HepG2 (cell line): ENCODE measurements around the gene STK40. TPM values are rescaled to one million over a fixed set of nuclear protein-coding genes. Genes with fewer than 3 reads are reported as not detected.

Experiments used
- ATAC-seq: fragments of 200-7000 bp; cut with Tn5 transposase; 3 replicates; pipeline ENCODE4 v1.9.1; 2020; ENCODE audit warnings: mild to moderate bottlenecking, moderate library complexity
- BruUV-seq: library from RNA; stranded (reverse); fragments of 400-500 nt; replicated peaks from 2 replicates; lab custom pipeline; 2021; lab: Mats Ljungman, UMichigan
- CTCF ChIA-PET: fragments of 300-600 bp; formaldehyde crosslinking; extraction: SDS; loops from one replicate; lab custom pipeline; 2021; ENCODE audit warnings: low total read pairs, inconsistent platforms, low intra/inter-chr PET ratio; lab: Yijun Ruan, JAX
- POLR2A ChIA-PET: fragments of 350-600 bp; sonication (Branson Sonifier 250); formaldehyde crosslinking; loops from one replicate; lab custom pipeline; 2020; ENCODE audit warnings: antibody characterized with exemption, inconsistent platforms; lab: Yijun Ruan, JAX
- DNase-seq: peaks from one replicate; pipeline ENCODE4 v3.0.0-alpha.2; 2015; ENCODE audit warnings: low spot score
- FAIRE-seq: peaks from 3 replicates; lab custom pipeline; 2011; peaks lifted over from hg19 to GRCh38; lab: Jason Lieb, UNC
- H2AFZ ChIP-seq: one replicate; pipeline ENCODE4 v1.6.1; 2011; ENCODE audit warnings: low read length, inconsistent platforms
- H3K27ac ChIP-seq: fragments of 300-600 bp; 3 replicates; pipeline ENCODE4 v1.8.0; 2011; ENCODE audit warnings: mixed run types, mild to moderate bottlenecking, mixed read lengths, low read length, inconsistent platforms; ENCODE audit not compliant: insufficient read depth; ENCODE audit errors: extremely low read length
- H3K27me3 ChIP-seq, 2 experiments: fragments of 200-600 bp in 1 of 2; 2 replicates in 1 of 2; 3 replicates in 1 of 2; pipeline versions ENCODE4 v1.6.0 to v1.8.0; 2011; ENCODE audit warnings: low read length in 2 of 2, mild to moderate bottlenecking in 2 of 2, moderate library complexity in 2 of 2, inconsistent platforms in 1 of 2; ENCODE audit not compliant: insufficient read depth in 2 of 2, control insufficient read depth in 1 of 2
- H3K36me3 ChIP-seq, 2 experiments: fragments of 200-600 bp in 1 of 2; replicated peaks in 1 of 2; 2 replicates in 1 of 2; 3 replicates in 1 of 2; pipeline versions ENCODE4 v1.5.1 to v1.8.0; 2011; ENCODE audit warnings: low read length in 2 of 2, inconsistent platforms in 1 of 2; ENCODE audit not compliant: insufficient read depth in 2 of 2, control insufficient read depth in 1 of 2
- H3K4me1 ChIP-seq: 2 replicates; pipeline ENCODE4 v1.5.1; 2012; ENCODE audit warnings: low read length, inconsistent platforms; ENCODE audit not compliant: insufficient read depth
- H3K4me2 ChIP-seq: 2 replicates; pipeline ENCODE4 v1.6.0; 2011; ENCODE audit warnings: low read depth, low read length, inconsistent platforms
- H3K4me3 ChIP-seq, 3 experiments: fragments of 200-600 bp in 1 of 3; sonication (generic), shearing (Covaris generic) in 1 of 3; replicated peaks in 1 of 3; 2 replicates each; pipeline ENCODE4 v1.5.1; 2011 to 2016; ENCODE audit warnings: low read length in 3 of 3, inconsistent platforms in 2 of 3, low read depth in 2 of 3, mild to moderate bottlenecking in 2 of 3, control low read depth in 1 of 3, mixed read lengths in 1 of 3; ENCODE audit not compliant: insufficient read depth in 1 of 3
- H3K79me2 ChIP-seq: one replicate; pipeline ENCODE4 v1.6.1; 2011; ENCODE audit warnings: low read length, inconsistent platforms; ENCODE audit not compliant: insufficient read depth
- H3K9ac ChIP-seq: 2 replicates; pipeline ENCODE4 v1.6.0; 2011; ENCODE audit warnings: mild to moderate bottlenecking, low read depth, low read length, inconsistent platforms; ENCODE audit not compliant: insufficient read depth
- H3K9me3 ChIP-seq: 2 replicates; pipeline ENCODE4 v1.5.1; 2012; ENCODE audit warnings: mild to moderate bottlenecking, low read length
- H4K20me1 ChIP-seq: 2 replicates; pipeline ENCODE4 v1.6.0; 2011; ENCODE audit warnings: inconsistent platforms, mild to moderate bottlenecking, low read length, moderate library complexity; ENCODE audit not compliant: insufficient read depth
- DMTF1 ChIP-seq: sonication (generic); formaldehyde crosslinking; IDR thresholded peaks from 2 replicates; pipeline ENCODE4 v1.4.0; 2020; ENCODE audit warnings: mild to moderate bottlenecking, missing genetic modification reagents
- EHMT2 ChIP-seq: fragments of 200-600 bp; sonication (generic); IDR thresholded peaks from 2 replicates; pipeline ENCODE4 v1.7.0; 2017; ENCODE audit warnings: antibody characterized with exemption, low read depth, low read length, borderline replicate concordance
- ELF3 ChIP-seq: IDR thresholded peaks from 2 replicates; pipeline ENCODE4 v1.6.1; 2016; ENCODE audit warnings: missing genetic modification reagents, missing compliant biosample characterization
- FOXK1 ChIP-seq: sonication (generic); formaldehyde crosslinking; IDR thresholded peaks from 2 replicates; pipeline ENCODE4 v1.4.0; 2020; ENCODE audit warnings: low read depth, missing genetic modification reagents, borderline replicate concordance
- FOXM1 ChIP-seq: sonication (generic); formaldehyde crosslinking; IDR thresholded peaks from 2 replicates; pipeline ENCODE4 v1.5.0; 2020; ENCODE audit warnings: missing genetic modification reagents
- KMT2B ChIP-seq: IDR thresholded peaks from 2 replicates; pipeline ENCODE4 v1.6.1; 2016; ENCODE audit warnings: missing genetic modification reagents, missing compliant biosample characterization
- MAFG ChIP-seq: sonication (generic); formaldehyde crosslinking; IDR thresholded peaks from 2 replicates; pipeline ENCODE4 v1.5.1; 2020; ENCODE audit warnings: mild to moderate bottlenecking, missing genetic modification reagents
- MXD4 ChIP-seq: IDR thresholded peaks from 2 replicates; pipeline ENCODE4 v1.6.1; 2016; ENCODE audit warnings: mild to moderate bottlenecking, missing biosample characterization, missing genetic modification reagents
- NFE2 ChIP-seq: sonication (generic); formaldehyde crosslinking; IDR thresholded peaks from 2 replicates; pipeline ENCODE4 v1.4.0; 2020; ENCODE audit warnings: missing genetic modification reagents
- NFE2L1 ChIP-seq: sonication (generic); formaldehyde crosslinking; IDR thresholded peaks from 2 replicates; pipeline ENCODE4 v1.4.0; 2020; ENCODE audit warnings: missing genetic modification reagents, mild to moderate bottlenecking, borderline replicate concordance
- PAF1 ChIP-seq: IDR thresholded peaks from 2 replicates; pipeline ENCODE4 v1.6.1; 2016; ENCODE audit warnings: missing genetic modification reagents, missing compliant biosample characterization
- POLR2AphosphoS5 ChIP-seq: IDR thresholded peaks from 2 replicates; pipeline ENCODE4 v1.6.1; 2012; ENCODE audit warnings: low read depth, low read length
- TARDBP ChIP-seq: sonication (generic); formaldehyde crosslinking; IDR thresholded peaks from 2 replicates; pipeline ENCODE4 v1.8.0; 2022; ENCODE audit warnings: mild to moderate bottlenecking, missing genetic modification reagents
- THRA ChIP-seq: sonication (generic); formaldehyde crosslinking; IDR thresholded peaks from 2 replicates; pipeline ENCODE4 v1.4.0; 2020; ENCODE audit warnings: missing genetic modification reagents, borderline replicate concordance
- YY1 ChIP-seq: IDR thresholded peaks from 2 replicates; pipeline ENCODE4 v1.6.1; 2011; ENCODE audit warnings: low read length, low read depth, moderate library complexity, mild to moderate bottlenecking; ENCODE audit not compliant: insufficient read depth, insufficient replicate concordance
- ZBTB42 ChIP-seq: sonication (generic); formaldehyde crosslinking; IDR thresholded peaks from 2 replicates; pipeline ENCODE4 v1.5.0; 2020; ENCODE audit warnings: mild to moderate bottlenecking, missing genetic modification reagents
- ZC3H4 ChIP-seq: sonication (generic); formaldehyde crosslinking; IDR thresholded peaks from 2 replicates; pipeline ENCODE4 v1.4.0; 2020; ENCODE audit warnings: missing genetic modification reagents, borderline replicate concordance
- ZNF20 ChIP-seq: sonication (generic); formaldehyde crosslinking; IDR thresholded peaks from 2 replicates; pipeline ENCODE4 v1.4.0; 2020; ENCODE audit warnings: mild to moderate bottlenecking, moderate library complexity, missing genetic modification reagents
- ZNF205 ChIP-seq: IDR thresholded peaks from 2 replicates; pipeline ENCODE4 v1.6.1; 2018; ENCODE audit warnings: missing biosample characterization, missing genetic modification reagents
- ZNF383 ChIP-seq: sonication (generic); formaldehyde crosslinking; IDR thresholded peaks from 2 replicates; pipeline ENCODE4 v1.4.0; 2020; ENCODE audit warnings: missing genetic modification reagents, mild to moderate bottlenecking, borderline replicate concordance
- ZNF549 ChIP-seq: sonication (generic); formaldehyde crosslinking; IDR thresholded peaks from 2 replicates; pipeline ENCODE4 v1.5.0; 2020; ENCODE audit warnings: missing genetic modification reagents
- ZNF792 ChIP-seq: IDR thresholded peaks from 2 replicates; pipeline ENCODE4 v1.6.1; 2016
- ZSCAN9 ChIP-seq: IDR thresholded peaks from 2 replicates; pipeline ENCODE4 v1.6.1; 2016; ENCODE audit warnings: borderline replicate concordance
- WGBS: methylation state at CpG from one replicate; pipeline ENCODE4 v1.1.6; 2017; ENCODE audit warnings: low lambda C conversion rate; 5-methylcytosine and 5-hydroxymethylcytosine counted together
- in situ Hi-C: cut with HindIII; loops from 2 replicates; pipeline ENCODE4 v1.10.0; 2017; ENCODE audit warnings: low pct_unique_long_range_greater_than_20kb; ENCODE audit not compliant: extremely low pct_ligation_motif_present
- intact Hi-C: fragments of 100-400 bp; cut with micrococcal nuclease; formaldehyde crosslinking; loops from one replicate; pipeline ENCODE4 v1.10.0; 2022; ENCODE audit not compliant: unreplicated experiment
- polyA plus RNA-seq, 8 experiments: library from polyadenylated mRNA; depleted of rRNA in 3 of 8; stranded (reverse) in 7 of 8; unstranded in 1 of 8; fragments of >200 nt; fragmentation: Illumina TruSeq in 4 of 8; extraction: Trizol in 4 of 8; gene quantifications; 2 replicates each; pipeline versions ENCODE4 v1.2.1 to v1.2.3, GENCODE V29; 2011 to 2016; ENCODE audit warnings: low read depth in 4 of 8, missing spikeins in 1 of 8, mixed read lengths in 1 of 8; ENCODE audit not compliant: insufficient read depth in 1 of 8
- total RNA-seq, 5 experiments: library from RNA; depleted of rRNA; stranded (reverse); fragments of >200 nt; fragmentation: Illumina TruSeq; extraction: Trizol; gene quantifications; 2 replicates each; pipeline ENCODE4 v1.2.3, GENCODE V29; 2016; ENCODE audit warnings: low read depth in 1 of 5
- TF ChIP-seq, protein P1 (sequence below): sonication (generic); formaldehyde crosslinking; IDR thresholded peaks from 2 replicates; pipeline ENCODE4 v1.4.0; 2020; ENCODE audit warnings: missing genetic modification reagents, mild to moderate bottlenecking, borderline replicate concordance

Gene STK40
- total and polyA plus RNA-seq, 2 of the 13 experiments (the other 11 are each of a cell fraction or from before 2014, with no cell fraction given) = 33.8 to 35.1 TPM

DNA sequence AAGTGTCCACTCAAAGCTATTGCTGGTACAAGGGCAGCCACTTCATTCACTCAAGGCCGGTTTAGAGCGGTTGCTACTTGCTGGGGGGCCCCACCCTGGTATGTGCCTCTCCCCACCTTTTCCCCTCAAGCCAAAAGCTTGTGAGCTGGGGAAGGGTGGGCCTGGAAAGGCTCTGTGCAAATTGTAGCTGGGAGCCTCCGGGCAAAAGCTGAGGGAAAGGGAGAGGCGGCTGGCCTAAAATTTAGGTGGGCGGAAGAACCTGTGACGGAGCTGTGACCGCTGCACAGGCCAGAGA is 79.9 kb downstream of the STK40 start:
- ChIA-PET POLR2A (interaction anchor here (1.6 to 3.6 kb wide), 5 partner anchors 18 to 171 kb away, joined by 4 to 58 read pairs (median 18); partner anchors contain the start of genes EVA1B and THRAP3), CTCF (no interaction called here)
- no peaks in the 10 kb centered on the region for H3K27me3 ChIP-seq
- no peaks in the 10 kb centered on the region for H4K20me1 ChIP-seq
- in situ Hi-C loops = no loop called here
- H3K36me3 ChIP-seq = peaks cover 21 to 43% of the 10 kb centered on the region in 2 experiments; a peak in 4 of 5 replicates
- no peak for FAIRE-seq
- peaks cover 8% of the 10 kb centered on the region for H3K79me2 ChIP-seq
- H3K9me3 ChIP-seq = no peaks in the 10 kb centered on the region
- no peak overlapping the region for H2AFZ ChIP-seq
- intact Hi-C loops = loop anchor here (1.0 to 2.0 kb wide), 2 partner anchors 19 to 63 kb away; no protein-coding TSS in a partner anchor
- H3K27ac ChIP-seq = peak overlapping the region; percentile 88
- WGBS = 32% methylated on average over 6 of the region's 7 CpGs
- DNase-seq = no peak
- peaks cover 29% of the 10 kb centered on the region for H3K4me1 ChIP-seq
- peak overlapping the region; percentile 82 to 86 (median 85); a peak in 5 of 6 replicates for H3K4me3 ChIP-seq
- no peak for ATAC-seq
- H3K4me2 ChIP-seq = peak overlapping the region; percentile 96
- peak overlapping the region; percentile 81; the same call in 1 of the 2 replicates for H3K9ac ChIP-seq
- BruUV-seq = TSS peak; percentile 46
- TF ChIP-seq EHMT2 = no peak
- no peak for TF ChIP-seq FOXM1 (CRISPR knock-in tag)
- TF ChIP-seq FOXK1 (CRISPR knock-in tag) = no peak
- no peak for TF ChIP-seq ZNF792 (CRISPR knock-in tag)
- TF ChIP-seq ZC3H4 (CRISPR knock-in tag) = no peak
- TF ChIP-seq POLR2AphosphoS5 = peak; percentile 40; the same call in 1 of the 2 replicates
- TF ChIP-seq PAF1 = no peak
- no peak for TF ChIP-seq ELF3 (CRISPR knock-in tag)
- no peak for TF ChIP-seq TARDBP
- TF ChIP-seq THRA (CRISPR knock-in tag) = no peak
- no peak for TF ChIP-seq ZNF383 (CRISPR knock-in tag)
- TF ChIP-seq ZNF20 (CRISPR knock-in tag) = no peak
- peak; percentile 12; the same call in 1 of the 2 replicates for TF ChIP-seq ZBTB42 (CRISPR knock-in tag)
- no peak for TF ChIP-seq NFE2L1 (CRISPR knock-in tag)
- no peak for TF ChIP-seq MXD4
- TF ChIP-seq NFE2 (CRISPR knock-in tag) = no peak
- no peak for TF ChIP-seq ZNF205 (CRISPR knock-in tag)
- TF ChIP-seq MAFG = no peak
- TF ChIP-seq KMT2B (CRISPR knock-in tag) = peak; percentile 6; the same call in 1 of the 2 replicates
- no peak for TF ChIP-seq ZSCAN9 (CRISPR knock-in tag)
- no peak for TF ChIP-seq DMTF1 (CRISPR knock-in tag)
- no peak for TF ChIP-seq ZNF549
- TF ChIP-seq, protein P1, sequence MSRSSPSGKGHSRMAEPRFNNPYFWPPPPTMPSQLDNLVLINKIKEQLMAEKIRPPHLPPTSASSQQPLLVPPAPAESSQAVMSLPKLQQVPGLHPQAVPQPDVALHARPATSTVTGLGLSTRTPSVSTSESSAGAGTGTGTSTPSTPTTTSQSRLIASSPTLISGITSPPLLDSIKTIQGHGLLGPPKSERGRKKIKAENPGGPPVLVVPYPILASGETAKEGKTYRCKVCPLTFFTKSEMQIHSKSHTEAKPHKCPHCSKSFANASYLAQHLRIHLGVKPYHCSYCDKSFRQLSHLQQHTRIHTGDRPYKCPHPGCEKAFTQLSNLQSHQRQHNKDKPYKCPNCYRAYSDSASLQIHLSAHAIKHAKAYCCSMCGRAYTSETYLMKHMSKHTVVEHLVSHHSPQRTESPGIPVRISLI (CRISPR knock-in tag) = no peak
- TF ChIP-seq YY1 = peak; percentile 5
